NCI-H524 treated with DMSO at 0.1 percent for 48 hours (cell line): Measurements from ENCODE around the gene ASCC1.
"Not testable (repeated sequence)": the region's sequence is repeated elsewhere in the genome, so short reads cannot be mapped to it uniquely, and the experiment has no call there.

Source experiments
- DNase-seq: peaks from one replicate; lab custom pipeline; 2025; lab: John Stamatoyannopoulos, UW

The ASCC1 gene

DNA sequence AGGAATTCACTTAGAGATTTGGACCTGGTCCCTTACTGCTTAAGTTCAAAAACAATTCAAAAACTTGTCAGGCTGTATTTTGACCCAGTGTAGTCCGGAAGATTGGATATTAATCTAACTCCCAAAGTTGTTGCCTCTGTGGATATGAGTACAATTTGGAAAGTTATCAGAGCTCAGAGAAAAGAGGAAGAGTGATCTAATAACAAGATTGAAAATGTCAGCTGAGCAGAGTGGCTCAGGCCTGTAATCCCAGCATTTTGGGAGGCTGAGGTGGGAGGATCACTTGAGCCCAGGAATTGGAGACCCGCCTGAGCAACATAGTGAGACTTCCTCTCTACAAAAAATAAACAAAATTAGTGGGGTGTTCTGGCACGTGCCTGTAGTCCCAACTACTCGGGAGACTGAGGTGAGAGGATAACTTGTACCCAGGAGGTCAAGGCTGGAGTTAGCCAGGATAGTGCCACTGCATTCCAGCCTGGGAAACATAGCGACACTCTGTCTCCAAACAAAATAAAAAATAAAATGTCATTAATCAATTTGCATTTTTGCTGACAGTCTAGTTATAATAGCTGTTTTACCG, 3.2 kb upstream of the ASCC1 start:
- no peak for DNase-seq

DNA sequence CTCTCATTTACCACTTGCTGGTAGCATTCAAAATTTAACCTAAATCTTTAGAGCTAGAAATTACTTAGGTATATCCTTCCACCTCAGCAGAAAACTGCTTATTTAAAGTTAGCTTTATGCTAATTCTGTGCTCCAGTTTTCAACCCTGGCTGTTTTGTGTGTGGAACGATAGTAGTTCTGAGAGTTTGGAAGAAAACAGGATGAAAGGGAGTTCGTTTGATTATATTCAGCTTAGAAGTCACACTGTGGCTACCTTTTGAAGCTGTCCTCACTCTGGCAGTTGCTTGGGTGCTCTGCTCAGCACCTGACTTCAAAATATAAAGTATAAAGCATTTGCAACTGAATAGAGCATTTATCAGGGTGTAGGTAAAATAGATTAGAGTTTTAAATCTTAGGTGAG, 2.6 kb upstream of the ASCC1 start:
- DNase-seq, result no peak

DNA sequence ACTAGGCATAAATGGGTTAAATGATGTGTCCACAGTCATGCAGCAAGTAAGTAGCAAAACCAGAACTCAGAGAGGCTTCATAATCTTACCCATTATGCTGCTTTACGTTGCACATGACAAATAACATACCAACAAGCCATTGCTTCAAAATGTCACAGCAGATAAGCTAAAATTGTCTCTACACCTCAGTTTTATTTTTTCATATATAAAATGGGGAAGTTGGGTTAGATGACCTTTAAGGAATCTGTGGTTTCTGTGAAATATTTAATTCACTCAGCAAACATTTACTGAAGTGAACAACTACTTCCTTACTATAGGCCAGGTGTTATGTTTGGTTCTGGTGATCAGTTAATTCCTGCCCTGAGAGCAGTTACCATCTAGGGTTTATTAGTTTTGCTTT, 2.2 kb upstream of the ASCC1 start:
- no peak for DNase-seq

DNA sequence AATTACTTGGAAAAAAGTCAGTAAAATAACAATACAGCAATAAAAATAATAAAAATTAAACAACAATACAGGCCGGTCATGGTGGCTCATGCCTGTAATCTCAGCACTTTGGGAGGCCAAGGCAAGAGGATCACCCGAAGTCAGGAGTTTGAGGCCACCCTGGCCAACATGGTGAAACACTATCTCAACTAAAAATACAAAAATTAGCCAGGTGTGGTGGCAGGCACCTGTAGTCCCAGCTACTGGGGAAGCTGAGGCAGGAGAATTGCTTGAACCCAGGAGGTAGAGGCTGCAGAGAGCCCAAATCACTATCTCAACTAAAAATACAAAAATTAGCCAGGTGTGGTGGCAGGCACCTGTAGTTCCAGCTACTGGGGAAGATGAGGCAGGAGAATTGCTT, 4.2 kb downstream of the ASCC1 start:
- DNase-seq, result not testable (repeated sequence)

DNA sequence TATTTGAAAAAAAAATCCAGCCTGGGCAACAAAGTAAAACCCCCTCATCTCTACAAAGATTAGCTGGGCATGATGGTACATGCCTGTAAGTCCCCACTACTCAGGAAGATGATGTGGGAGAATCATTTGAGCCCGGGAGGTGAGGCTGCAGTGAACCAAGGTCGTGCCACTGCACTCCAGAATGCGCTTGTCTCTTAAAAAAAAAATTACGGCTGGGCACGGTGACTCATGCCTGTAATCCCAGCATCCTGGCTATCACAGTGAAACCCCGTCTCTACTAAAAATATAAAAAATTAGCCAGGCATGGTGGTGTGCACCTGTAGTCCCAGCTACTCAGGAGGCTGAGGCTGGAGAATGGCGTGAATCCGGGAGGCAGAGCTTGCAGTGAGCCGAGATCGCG, 4.7 kb downstream of the ASCC1 start:
- not testable (repeated sequence) for DNase-seq

DNA sequence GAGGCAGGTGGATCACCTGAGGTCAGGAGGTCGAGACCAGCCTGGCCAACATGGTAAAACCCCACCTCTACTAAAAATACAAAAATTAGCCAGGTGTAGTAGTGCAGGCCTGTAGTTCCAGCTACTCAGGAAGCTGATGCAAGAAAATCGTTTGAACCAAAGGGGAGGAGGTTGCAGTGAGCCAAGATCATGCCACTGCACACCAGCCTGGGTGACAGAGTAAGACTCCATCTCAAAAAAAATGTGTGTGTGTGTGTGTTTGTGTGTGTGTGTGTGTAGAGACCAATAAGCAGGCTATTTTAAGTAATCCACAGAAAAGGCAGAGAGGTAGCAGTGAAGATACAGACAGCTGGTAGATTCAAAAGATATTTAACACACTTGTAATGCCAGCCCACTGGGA, 7.5 kb downstream of the ASCC1 start:
- not testable (repeated sequence) for DNase-seq

DNA sequence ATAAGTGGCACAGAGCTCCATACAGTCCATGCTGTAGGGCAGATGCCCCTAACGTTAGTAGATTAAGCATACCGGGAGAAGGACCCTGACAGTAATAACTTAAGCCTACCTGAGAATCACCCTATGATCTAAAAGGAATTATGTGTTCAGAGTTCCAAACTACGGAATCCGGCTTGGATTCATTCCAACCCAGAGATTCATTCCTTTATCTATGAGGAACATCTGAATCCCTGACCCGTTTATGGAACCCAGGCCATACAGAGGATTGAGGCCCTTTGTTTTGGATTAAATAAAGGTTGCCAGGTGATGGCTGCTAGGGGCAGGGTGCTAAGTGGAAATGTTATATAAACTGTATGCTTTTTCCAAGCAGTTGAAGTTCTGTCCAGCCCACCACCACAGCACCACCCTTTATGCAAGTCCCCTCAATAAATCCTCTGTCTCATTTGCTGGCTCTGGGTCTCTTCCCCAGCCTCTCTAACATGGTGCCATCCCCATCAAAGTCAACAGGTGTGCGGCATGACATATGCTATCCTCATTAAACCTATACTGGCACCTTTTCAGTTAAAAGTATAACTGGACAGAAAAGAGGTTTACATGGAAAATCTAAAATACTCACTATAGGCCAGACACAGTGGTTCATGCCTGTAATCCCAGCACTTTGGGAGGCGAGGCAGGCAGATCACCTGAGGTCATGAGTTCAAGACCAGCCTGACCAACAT, 9.4 kb downstream of the ASCC1 start:
- no peak for DNase-seq

DNA sequence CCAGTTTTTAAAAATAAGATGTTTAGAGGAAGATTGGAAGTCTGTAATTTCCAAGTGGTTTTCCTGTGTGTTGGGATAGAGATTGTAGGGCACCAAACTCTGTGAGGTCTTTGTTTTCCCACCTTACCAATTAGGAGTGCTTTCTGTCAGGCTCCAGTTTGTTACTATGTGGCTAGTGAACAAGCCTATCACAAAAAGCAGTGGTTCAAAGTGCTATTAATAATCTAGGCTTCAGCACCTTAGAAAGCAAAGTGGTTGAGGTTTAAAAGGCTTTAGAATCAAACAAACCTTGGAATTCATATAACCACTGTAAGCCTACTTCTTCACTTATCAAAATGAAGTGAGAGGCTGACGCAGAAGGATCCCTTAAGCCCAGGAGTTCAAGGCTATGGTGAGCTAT, 11.4 kb downstream of the ASCC1 start:
- DNase-seq, result no peak

DNA sequence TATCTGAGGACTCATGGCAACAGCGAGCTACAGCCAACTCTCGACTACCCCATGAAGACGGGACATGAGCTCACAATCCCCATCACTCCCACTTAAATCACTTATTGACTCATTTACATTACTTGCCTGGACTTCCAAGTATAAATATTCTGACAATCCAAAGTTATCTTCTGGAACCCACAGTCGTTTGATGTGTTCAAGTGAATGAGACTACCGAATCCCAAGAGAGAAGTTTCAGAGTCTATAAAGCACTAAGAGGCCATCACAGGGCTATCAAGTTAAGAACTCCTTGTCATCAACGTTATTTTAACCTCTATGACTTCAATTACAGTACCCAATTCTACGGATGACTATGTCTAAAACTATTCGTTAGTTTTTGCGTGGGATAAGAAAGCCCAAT, 11.8 kb downstream of the ASCC1 start:
- DNase-seq, result no peak

DNA sequence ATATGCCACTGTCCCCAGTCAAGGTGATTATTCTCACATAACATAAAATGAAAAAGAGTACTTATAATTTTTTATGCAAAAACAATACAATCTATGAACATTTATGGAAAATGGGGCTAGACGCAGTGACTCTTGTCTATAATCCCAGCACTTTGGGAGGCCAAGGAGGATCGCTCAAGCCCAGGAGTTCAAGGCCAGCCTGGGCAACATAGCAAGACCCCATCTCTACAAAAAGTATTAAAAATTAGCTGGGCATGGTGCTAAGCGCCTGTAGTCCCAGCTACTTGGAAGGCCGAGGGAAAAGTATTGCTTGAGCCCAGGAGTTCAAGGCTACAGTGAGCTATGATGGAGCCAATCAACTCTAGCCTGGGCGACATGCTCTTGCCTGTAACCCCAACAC, 14.8 kb downstream of the ASCC1 start:
- DNase-seq, result no peak

DNA sequence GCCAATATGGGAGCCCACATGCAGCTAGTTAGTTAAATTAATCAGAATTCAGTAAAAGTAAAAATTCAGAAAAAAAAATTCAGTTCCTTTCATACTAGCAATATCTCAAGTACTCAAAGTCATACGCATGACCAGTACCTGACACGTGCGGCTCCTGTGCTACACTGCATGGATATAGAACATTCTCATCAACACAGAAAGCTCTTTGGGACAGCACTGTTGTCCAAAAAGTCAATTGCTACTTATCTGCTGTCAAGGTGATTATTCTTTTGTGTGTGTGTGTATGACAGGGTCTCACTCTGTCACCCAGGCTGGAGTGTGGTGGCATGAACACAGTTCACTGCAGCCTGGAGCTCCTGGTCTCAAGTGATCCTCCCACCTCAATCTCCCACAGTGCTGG, 15.2 kb downstream of the ASCC1 start:
- no peak for DNase-seq

DNA sequence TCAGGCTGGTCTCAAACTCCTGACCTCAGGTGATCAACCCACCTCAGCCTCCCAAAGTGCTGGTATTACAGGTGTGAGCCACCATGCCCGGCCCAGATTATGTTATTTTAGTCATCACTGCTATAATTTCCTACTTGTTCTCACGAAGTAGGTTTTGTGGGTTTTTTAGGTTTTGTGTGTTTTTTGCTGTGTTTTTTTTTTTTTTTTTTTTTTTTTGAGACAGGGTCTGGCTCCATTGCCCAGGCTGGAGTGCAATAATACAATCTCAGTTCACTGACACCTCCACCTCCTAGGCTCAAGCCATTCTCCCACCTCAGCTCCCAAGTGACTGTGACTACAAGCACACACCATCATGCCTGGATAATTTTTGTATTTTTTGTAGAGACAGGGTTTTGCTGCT, 21.1 kb downstream of the ASCC1 start:
- no peak for DNase-seq

DNA sequence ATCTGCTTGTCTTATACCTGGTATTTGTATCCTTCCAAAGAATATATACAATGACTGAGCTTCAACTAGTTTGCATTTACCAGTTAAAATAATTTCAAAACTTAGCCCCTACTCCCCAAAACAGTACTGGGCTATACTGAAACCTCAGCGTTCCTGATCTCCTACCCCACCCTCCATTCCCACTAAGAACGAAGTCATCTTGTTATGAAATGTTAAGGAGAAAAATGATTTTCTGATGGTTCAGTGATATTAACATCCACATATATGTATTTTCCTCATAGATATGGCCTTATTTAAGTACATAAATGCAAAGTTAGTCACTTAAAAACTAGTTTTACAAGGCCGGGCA, 29.1 kb downstream of the ASCC1 start:
- DNase-seq, result no peak

DNA sequence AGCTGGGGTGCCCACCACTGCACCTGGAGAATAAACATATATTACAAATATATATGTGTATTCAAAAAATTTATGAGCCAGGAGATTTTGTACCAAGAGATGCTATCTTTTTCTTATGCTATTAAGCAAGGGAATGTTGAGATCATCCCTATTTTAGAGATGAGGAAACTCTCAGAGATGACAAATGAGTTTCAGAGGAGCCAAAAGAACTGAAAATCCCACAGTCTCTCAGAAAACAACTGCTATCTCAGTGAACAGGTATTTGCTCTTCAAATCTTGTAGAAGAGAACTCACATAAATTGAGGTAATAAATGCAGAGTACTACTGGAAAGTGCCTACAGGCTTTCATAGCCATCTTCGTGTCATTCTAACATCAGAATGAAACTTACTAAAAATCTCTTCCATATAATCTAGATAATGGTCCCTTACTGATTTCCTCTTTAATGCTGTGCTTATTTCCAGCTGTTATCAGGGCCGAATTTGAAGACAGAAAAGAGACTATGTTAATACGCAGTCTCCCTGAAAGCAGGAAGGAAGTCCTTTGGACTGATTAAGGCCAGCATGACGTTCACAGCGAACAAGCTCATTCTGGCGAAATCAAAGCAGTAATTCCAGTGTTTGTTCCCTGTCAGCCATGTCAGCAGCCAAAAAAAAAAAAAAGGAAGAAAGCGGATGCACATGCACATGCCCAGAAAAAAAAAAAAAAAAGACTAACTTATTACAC, 29.7 kb downstream of the ASCC1 start:
- DNase-seq, result no peak

DNA sequence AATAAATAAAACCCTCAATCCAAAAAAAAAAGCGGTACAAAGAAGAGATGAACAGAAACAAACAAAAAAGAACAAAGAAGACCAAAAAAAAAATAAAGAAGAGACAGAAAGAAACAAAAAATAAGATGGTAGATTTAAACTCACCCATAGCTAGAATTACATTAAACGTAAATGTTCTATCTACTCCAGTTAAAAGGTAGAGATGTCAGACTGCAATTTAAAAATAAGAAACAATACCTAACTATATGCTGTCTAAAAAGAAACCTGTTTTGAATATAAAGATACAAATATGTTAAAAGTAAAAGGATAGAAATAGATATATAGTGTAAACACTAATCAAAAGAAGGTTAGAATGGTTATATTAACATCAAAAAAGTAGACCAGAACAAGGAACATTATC, 31.9 kb downstream of the ASCC1 start:
- DNase-seq, result no peak

DNA sequence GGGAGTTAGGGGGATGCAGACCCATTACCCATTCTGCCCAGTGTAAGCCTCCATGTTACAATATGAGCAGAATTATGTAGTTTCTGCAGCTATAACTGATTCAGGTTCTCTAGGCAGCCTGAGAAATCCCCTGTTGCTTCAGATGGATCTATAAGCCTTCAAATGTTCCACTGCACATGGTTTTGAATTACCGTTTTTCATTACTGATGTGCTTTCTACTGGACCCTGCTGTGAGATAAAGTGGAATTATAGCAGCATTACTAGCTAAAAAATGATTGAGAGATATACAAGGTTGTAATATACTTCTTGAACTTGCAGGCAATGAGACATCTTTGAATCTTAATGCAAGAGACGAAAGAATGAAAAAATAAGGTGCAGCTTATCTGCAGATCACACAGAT, 38.6 kb downstream of the ASCC1 start:
- DNase-seq, result no peak

DNA sequence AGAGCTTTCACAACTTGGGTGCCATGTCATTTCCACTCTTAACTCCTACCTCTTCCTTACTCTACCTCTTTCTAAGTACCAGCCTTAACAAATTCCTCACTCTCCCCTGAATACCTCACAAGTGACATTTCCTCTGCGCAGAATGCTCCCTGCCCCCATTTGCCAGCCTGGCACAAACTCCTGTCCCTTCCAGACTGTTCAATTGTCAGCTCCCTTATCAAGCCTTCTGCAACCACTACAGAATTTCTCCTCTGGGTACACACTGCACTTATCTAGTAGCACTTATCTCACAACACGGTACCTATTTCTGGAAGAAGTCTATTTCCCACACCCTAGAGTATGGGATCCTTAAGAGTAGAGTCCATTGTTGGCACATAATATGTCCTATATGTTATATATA, 39.4 kb downstream of the ASCC1 start:
- DNase-seq, result no peak

DNA sequence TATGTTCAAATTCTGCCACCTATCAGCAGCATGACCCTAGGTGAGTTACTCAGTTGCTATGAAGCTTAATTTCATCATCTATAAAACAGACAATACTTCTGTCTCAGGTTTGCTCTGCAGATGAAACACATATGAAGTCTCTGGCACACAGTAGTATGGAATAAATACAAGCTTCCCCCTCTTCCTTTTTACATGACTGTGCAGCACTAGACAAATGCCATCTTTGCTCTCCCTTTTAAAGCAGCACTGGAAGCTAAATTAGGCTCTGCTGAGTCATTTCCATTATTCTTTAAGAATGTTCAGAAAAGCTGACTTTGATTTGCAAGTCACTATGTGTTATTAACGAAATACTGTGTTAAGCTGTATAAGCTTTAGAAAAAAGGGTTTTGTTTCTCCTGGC, 40.9 kb downstream of the ASCC1 start:
- no peak for DNase-seq

DNA sequence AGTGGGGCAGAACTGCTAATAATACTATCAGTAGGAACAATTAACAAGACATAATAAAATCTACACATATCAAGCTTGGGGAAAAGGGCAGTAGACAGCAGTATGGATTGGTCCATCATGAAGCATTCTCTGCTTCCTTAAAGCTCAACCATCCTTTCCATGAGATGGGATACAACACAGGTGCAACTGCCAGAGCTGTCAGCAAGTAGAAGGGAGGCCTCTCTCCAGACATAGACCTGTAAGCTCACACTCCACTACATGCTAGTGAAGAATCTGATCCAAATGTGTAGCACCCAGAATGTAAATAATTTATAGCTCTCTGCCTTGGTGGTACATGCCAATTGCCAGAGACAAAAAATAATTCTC, 41.8 kb downstream of the ASCC1 start:
- DNase-seq, result no peak

DNA sequence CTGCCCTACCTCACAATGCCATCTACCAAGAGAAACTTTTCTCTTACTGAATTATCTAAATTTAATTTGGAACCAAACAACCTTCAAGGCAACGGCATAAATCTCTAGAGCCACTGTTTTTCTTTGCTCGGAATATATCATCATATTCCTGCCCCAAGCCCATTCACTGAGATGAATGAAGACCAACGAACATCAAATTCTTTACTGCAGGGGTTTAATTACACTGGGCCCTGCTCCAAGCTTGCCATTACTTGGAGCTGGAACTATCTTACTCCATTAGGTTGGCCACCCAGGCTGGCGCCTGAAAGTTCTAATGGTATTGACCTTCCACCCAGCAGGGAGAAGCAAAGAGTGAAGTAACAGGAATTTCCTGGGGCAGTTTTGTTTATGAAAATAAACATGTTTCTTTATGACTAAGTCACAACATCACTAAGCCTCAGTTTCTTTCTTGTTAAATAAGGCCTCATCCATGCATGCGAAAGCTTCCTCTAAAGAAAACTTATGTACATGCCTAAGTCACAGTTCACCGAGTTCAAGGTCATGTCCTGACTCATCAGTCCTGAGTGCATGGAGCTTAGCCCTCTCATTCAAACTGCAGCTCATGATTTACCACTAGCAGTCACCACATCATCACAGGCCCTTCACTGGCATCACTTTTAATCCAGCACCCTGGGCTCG, 42.3 kb downstream of the ASCC1 start:
- no peak for DNase-seq

DNA sequence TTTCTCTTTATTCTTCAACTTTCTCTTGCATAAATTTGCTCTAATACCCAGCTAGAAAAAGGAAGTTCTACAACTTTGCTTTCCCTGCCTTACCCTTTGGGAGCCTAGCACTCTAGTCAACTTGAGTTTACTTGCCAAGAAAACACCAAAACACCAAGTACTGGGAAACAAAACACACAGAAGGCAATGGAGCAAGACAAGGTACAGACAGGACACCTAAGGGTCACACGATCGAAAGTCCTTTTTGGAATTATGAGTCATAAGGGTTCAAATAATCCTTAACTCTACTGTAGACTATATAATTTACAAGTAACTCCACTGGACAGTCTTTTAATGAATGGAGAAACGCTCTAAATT, 42.8 kb downstream of the ASCC1 start:
- DNase-seq, result no peak

DNA sequence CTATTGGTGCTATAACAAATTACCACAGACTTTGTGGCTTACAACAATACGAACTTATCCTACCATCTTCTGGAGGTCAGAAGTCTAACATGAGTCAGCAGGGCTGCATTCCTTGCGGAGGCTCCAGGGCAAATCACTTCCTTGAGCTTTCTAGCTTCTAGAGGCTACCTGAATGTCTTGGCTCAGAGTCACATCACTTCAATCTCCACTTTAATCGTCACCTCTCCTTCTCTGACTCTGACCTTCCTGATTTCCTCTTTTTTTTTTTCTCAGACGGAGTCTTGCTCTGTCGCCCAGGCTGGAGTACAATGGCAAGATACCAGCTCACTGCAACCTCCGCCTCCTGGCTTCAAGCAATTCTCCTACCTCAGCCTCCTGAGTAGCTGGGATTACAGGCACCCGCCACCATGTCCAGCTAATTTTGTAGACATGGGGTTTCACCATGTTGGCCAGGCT, 44.9 kb downstream of the ASCC1 start:
- DNase-seq, result no peak

DNA sequence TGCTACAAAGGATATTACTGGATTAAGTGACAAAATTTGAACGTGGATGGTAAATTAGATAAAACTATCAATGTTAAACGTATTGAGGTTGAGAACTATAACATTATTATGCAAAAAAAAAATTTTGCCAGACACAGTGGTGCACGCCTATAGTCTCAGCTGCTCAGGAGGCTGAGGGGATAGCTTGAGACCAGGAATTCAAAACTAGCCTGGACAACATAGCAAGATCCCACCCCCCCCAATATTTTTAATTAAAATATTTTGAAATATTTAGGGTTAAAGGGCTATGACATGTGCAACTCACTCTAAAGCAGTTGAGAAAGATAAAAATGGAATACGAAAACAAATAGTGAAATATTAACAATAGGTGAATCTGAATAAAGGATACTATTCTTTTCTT, 45.3 kb downstream of the ASCC1 start:
- no peak for DNase-seq
